HG03066 (cell line): ENCODE results near the gene SGCA.

Experiments
- ATAC-seq: cut with Tn5 transposase; IDR thresholded peaks from one replicate; pipeline ENCODE4 v1.9.1; 2021; ENCODE audit warnings: low read depth; ENCODE audit not compliant: unreplicated experiment

The SGCA gene

GRCh38 chr17:50191359-50192143, 25.7 kb downstream of the SGCA start:
- ATAC-seq: no peak

DNA sequence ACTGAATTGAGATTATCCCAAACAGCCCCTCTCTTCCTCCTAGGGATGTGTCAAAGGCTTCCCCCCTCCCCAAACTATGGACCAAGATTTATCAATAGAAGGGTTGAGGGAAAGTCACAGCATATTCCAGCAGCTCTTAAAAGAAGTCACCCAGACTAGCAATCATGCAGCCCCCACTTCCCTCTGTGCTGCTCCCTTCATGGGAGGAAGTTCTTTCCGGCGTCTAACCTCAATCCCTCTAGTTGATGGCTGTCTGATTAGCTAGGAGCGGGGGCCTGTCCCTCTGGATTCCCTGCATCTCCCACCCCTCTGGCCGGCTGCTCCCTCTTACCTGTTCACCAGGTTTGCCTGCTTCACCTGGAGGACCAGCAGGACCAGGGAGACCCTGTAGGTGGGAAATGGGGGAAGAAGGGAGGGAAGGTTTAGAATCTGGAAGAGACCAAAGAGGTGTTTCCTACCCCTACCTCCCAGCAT, 26.4 kb downstream of the SGCA start:
- ATAC-seq: no peak

- no peak for ATAC-seq
Observed at GRCh38 chr17:50192618-50193291, 26.9 kb downstream of the SGCA start.

- no peak for ATAC-seq
Observed at GRCh38 chr17:50194140-50194933, 28.5 kb downstream of the SGCA start.

GRCh38 chr17:50194934-50195865, 29.4 kb downstream of the SGCA start:
- ATAC-seq: no peak

DNA sequence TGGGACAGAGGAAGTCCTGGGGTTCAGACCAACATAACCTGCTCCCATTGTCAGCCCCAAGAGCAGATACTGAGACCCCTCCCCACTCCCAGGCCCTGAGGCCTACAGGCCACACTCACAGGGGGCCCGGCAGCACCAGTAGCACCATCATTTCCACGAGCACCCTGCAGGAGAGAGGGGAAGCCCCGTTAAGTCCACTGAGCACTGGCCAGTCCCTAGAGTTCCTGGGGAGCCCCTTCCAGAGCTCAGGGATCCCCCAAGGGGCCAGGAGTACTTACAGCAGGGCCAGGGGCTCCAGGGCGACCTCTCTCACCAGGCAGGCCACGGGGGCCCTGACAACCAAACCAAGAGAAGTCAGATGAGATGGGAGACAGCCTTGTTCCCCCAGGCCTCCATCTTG, 30.2 kb downstream of the SGCA start:
- ATAC-seq: no peak

DNA sequence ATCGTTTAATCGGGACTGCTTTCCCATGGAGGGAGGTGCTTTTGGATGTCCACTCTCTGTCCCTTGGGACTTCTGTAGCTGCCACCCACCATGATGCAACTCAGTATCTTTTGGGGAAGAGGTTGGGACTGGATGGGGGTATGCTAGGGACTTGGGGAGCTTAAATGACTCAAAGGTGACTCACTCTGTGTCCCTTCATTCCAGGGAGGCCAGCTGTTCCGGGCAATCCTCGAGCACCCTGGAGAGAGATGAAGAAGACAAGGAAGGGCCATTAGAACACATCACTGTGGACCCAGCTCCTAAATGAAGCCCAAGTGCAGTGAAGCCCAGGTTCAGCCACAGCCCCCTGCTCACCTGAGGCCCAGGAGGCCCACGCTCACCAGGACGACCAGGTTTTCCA, 31.0 kb downstream of the SGCA start:
- no peak for ATAC-seq

DNA sequence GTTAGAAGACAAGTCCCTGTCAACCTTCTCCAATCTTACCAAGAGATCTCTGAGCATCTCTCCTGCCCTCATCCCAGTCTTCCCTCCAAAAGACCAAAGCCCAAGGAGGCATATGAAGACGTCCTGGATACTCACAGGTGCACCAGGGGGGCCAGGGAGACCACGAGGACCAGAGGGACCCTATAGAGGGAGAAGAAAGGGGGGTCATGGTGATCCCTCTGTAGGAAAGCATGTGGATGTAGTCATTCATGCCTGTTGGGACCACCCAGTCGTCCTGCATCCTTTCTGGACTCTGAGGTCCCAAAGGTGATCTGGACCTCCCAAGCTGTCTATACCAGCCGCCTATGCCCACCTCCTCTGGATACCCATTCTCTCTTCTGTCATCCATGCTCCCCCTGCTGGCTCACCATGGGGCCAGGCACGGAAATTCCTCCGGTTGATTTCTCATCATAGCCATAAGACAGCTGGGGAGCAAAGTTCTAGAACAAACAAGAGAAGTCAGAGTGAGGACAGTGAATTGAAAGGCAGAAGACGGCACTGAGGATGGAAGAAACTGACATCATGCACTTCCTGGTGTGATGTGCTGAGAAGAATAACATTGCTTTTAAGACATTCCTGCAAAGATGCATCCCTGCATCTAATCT, 32.3 kb downstream of the SGCA start:
- ATAC-seq: no peak

DNA sequence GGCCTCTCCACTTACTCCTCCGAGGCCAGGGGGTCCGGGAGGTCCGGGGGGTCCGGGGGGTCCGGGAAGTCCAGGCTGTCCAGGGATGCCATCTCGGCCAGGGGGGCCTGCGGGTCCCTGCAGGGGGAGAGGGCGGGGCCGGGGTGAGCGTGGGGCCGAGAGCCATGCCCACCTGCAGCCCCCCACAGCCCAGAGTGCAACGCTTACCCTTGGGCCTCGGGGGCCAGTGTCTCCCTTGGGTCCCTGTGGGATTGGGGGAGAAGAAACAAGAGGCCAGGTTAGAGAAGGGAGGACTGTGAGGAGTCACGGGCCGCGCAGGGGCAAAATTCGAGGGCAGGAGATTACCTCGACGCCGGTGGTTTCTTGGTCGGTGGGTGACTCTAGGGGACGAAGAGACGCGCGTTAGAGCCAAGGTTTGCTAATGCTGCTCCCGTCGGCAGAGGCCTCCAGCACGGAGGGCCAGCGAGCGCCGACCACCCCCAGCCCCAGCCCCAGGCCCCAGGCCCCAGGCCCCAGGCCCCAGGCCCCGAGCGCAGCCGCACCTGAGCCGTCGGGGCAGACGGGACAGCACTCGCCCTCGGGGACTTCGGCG, 33.5 kb downstream of the SGCA start:
- ATAC-seq: no peak

DNA sequence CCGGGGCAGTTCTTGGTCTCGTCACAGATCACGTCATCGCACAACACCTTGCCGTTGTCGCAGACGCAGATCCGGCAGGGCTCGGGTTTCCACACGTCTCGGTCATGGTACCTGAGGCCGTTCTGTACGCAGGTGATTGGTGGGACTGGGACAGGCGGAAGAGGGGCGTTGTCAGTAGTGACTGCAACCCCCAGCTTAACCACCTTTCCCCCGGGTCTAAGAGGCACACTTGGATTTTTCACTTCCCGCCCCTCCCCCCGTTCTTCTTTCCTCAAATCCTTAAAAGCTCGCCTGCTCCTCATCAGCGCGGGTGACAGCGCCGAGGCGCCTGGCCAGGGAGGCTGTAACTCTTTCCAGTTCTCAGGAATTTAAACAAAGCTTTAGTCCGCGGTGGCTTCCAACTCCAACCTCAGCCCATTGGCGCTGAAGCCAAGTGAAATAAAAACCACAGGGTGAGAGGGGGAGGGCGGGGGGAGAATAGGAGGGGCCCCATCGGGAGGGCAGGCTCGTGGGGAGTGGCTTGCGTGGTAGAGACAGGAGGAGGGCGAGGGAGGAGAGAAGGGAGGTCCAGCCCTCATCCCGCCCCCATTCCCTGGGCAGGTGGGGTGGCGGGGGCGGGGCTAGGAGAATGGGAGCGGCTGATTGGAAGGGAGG, 34.1 kb downstream of the SGCA start:
- peak; percentile 23 for ATAC-seq

DNA sequence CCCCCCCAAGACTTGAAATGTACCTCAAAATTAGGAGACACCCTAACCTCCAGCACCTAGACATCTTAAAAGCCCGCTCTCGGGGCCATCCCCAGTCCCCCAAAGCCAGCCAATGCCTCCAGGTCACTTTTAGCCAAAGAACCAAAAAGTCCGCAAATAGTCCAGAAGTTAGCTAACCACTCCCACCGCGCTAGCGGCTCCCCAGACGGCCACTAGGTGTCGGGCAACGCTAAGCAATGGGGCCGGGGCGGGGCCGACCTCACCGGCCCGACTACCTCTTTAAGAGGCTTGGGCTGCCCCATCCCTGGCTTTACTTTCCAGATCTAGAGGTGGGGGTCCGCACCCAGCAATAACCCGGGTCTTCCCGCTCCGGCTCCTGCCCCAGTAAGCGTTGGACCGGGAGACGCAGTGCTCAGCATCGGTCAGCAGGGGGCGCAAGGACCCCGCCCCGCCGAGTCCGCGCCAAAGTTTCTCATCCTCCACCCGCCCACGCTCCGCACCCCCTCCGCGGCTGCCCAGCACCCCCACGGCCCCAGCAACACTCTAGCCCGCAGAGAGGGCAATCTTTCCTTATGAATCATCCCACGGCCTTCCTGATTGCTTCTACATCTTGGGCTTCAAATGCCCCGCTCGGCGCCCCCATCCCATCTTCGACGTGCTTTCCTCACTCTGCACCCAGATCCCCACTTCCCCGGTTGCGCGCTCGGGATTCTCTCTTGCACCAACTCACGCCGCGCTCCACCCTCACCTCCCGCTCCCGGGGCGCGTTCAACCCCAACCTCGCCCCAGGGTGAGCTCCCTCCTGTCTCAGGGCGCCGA, 34.9 kb downstream of the SGCA start:
- ATAC-seq: peak; percentile 66

- no peak for ATAC-seq
Observed at GRCh38 chr17:50201276-50201854, 35.6 kb downstream of the SGCA start, which contains the start of gene COL1A1. Gene COL1A1, minus strand, starts transcription at chr17:50201631. Its CDS starts 118 bp downstream, at chr17:50201513.

DNA sequence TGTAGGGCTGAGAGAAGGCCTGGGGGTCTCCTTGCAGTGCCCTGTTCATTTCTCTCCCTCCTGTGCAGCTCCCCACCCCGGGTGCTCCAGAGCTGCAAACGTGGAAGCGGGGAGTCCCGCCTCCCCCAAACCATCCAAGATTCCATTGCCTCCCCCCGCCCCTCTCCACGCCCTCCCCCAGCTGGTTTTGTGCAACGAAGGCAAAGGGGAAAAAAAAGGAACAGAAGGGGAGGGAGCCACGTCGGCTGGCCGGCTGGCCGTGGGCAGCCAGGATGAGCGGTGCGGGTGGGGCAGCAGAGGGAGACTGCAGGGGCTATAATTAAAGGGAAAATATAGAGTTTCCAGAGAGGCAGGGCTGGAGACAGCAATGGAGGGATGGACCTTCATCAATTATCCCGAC, 37.3 kb downstream of the SGCA start:
- no peak for ATAC-seq

DNA sequence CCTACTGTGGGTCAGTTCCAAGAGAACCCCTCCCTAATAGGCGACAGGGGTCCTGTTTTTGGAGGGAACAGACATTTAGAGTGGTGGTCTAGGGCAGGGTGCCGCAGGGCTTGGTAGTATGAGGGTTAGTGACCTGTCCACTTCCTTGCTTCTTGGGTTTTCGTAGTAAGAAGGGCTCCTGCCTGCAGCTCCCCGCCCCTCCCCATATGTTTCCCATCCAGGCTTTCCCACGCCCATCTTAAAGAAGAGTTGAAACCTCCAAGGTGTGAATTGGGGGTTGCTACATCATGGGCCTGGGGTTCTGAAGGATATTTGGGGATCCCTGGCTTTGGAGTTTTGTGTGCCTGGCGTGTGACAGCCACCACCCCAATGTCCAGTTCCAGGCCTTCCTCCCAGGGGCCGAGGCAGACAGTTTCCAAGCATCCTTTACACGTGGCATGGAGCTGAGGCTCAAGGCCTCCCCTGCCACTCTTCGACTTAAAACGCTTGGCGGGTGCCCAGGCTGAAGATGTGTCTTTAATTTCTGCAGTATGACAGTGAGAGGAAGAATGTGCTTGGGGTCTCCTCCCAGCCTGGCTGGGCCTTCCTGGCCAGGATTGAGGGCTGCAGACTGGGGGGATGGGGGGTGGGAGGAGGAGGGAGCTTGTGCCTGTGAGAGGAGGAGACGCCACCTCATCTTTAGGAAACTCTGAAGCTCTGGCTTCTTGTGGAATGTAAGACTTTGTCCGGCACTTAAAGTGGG, 38.0 kb downstream of the SGCA start:
- ATAC-seq: no peak

DNA sequence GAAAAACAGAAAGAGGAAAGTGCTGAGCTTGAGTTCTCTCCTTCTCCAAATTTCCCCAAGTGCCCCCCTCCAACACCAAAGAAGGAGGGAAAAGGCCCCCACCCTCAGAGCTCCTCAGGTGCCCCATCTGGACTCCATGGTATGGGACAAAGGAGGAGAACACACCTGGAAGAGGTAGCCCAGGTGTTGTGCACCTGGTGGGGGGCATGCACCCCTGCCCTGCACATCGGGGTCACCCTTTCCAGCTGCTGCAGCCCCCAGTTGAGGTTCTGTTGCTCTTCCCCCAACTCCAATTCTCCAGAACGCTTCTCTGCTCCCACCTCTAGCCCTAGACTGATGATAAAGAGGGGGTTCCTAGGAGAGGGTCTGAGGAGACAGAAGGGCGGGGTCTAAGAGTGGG, 38.6 kb downstream of the SGCA start:
- ATAC-seq: no peak

DNA sequence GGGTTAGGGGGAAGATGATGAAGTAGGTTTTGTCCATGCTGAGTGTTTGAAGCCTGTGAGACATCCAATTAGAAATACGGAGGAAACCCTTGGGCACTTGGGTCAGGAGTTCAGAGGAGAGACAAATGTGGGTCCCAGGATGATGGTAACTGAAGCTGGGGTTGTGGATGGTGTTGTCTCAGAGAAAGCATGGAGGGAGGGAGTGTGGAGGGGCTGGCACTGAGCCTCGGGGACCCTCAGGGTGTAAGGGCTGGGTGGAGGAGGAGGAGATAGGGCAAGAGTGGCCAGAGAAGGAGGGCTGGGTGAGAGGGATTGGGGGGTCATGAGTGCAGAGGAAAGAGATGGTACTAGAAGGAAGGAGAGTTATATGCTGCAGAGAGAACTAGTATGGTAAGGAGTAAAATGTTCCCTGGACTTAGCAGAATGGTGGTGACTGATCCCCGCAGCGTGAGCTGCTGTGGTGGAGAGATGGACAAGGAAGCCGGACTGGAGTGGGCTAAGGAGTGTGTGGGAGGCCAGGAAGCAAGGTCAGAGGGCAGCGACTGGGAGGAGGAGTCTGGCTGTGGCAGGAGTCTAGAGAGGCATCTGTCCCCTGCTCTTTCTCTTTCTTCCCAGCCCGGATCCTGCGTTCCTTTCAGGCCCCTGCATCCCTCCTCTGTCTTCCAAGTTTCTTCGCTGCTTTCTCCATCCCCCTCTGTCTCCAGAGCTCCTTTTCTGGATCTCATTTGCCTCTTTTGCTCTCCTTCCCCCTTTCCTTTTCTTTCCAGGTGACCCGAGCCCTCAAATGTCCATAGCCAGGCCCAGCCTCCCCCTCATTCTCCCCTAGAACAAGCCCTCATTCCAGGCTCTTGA, 39.5 kb downstream of the SGCA start:
- ATAC-seq: no peak
